CD4-positive, alpha-beta T cell treated with Interleukin-4 for 4 hours (primary cell): ENCODE data around the gene ARHGAP28.
"Not testable (repeated sequence)": the region's sequence is repeated elsewhere in the genome, so short reads cannot be mapped to it uniquely, and the experiment has no call there.

Experiments used
- DNase-seq: peaks from one replicate; pipeline ENCODE4 v3.0.0-alpha.2; 2020

The ARHGAP28 gene

GRCh38 chr18:6827566-6827965 lies 98.0 kb downstream of the ARHGAP28 start:
- not testable (repeated sequence) for DNase-seq

GRCh38 chr18:6830916-6831315 lies 101.4 kb downstream of the ARHGAP28 start:
- DNase-seq = no peak

GRCh38 chr18:6835345-6835744 lies 105.8 kb downstream of the ARHGAP28 start:
- no peak for DNase-seq

GRCh38 chr18:6836331-6836730 lies 106.8 kb downstream of the ARHGAP28 start:
- no peak for DNase-seq

- DNase-seq = no peak
Observed at GRCh38 chr18:6837904-6838303, 108.4 kb downstream of the ARHGAP28 start.

GRCh38 chr18:6842081-6842480 lies 112.6 kb downstream of the ARHGAP28 start:
- no peak for DNase-seq

- DNase-seq = no peak
Observed at GRCh38 chr18:6843308-6843707, 113.8 kb downstream of the ARHGAP28 start.

GRCh38 chr18:6845521-6845920 lies 116.0 kb downstream of the ARHGAP28 start:
- not testable (repeated sequence) for DNase-seq

GRCh38 chr18:6850396-6850795 lies 120.9 kb downstream of the ARHGAP28 start:
- no peak for DNase-seq

- DNase-seq = no peak
Observed at GRCh38 chr18:6851480-6851879, 122.0 kb downstream of the ARHGAP28 start.

GRCh38 chr18:6854811-6855210 lies 125.3 kb downstream of the ARHGAP28 start:
- DNase-seq = no peak

GRCh38 chr18:6855767-6856166 lies 126.3 kb downstream of the ARHGAP28 start:
- no peak for DNase-seq

GRCh38 chr18:6857300-6857699 lies 127.8 kb downstream of the ARHGAP28 start:
- no peak for DNase-seq

- no peak for DNase-seq
Observed at GRCh38 chr18:6859676-6860422, 130.3 kb downstream of the ARHGAP28 start.

GRCh38 chr18:6860804-6861448 lies 131.4 kb downstream of the ARHGAP28 start:
- DNase-seq = no peak

- DNase-seq = no peak
Observed at GRCh38 chr18:6865251-6865650, 135.7 kb downstream of the ARHGAP28 start.

- DNase-seq = no peak
Observed at GRCh38 chr18:6866552-6867085, 137.1 kb downstream of the ARHGAP28 start.

GRCh38 chr18:6868033-6868432 lies 138.5 kb downstream of the ARHGAP28 start:
- DNase-seq = no peak

- DNase-seq = no peak
Observed at GRCh38 chr18:6871566-6871965, 142.1 kb downstream of the ARHGAP28 start.

- no peak for DNase-seq
Observed at GRCh38 chr18:6873040-6873751, 143.7 kb downstream of the ARHGAP28 start.

- no peak for DNase-seq
Observed at GRCh38 chr18:6874315-6874714, 144.8 kb downstream of the ARHGAP28 start.

- DNase-seq = no peak
Observed at GRCh38 chr18:6875749-6876148, 146.2 kb downstream of the ARHGAP28 start.

- DNase-seq = no peak
Observed at GRCh38 chr18:6876641-6877041, 147.1 kb downstream of the ARHGAP28 start.

- DNase-seq = no peak
Observed at GRCh38 chr18:6877288-6877687, 147.8 kb downstream of the ARHGAP28 start.
